Astrocyte (in vitro differentiated cells and primary cell): ENCODE data around the gene KLK1. TPM values are rescaled to one million over a fixed set of nuclear protein-coding genes. Genes with fewer than 3 reads are reported as not detected.

Experiments used
- DNase-seq: peaks from one replicate; pipeline ENCODE4 v3.0.0-alpha.2; 2010; ENCODE audit warnings: low read depth
- FAIRE-seq: peaks from 2 replicates; lab custom pipeline; 2011; peaks lifted over from hg19 to GRCh38; lab: Jason Lieb, UNC
- H2AFZ ChIP-seq: 2 replicates; pipeline ENCODE4 v1.6.0; 2012; ENCODE audit warnings: low read depth, low read length, inconsistent platforms
- H3K27ac ChIP-seq: 2 replicates; pipeline ENCODE4 v1.5.1; 2011; ENCODE audit warnings: low read depth, low read length, inconsistent platforms
- H3K27me3 ChIP-seq: 2 replicates; pipeline ENCODE4 v1.6.0; 2011; ENCODE audit warnings: low read length, inconsistent platforms; ENCODE audit not compliant: insufficient read depth
- H3K36me3 ChIP-seq: 2 replicates; pipeline ENCODE4 v1.5.1; 2011; ENCODE audit warnings: low read length, inconsistent platforms; ENCODE audit not compliant: insufficient read depth
- H3K4me1 ChIP-seq: 2 replicates; pipeline ENCODE4 v1.5.1; 2011; ENCODE audit warnings: low read length, inconsistent platforms; ENCODE audit not compliant: insufficient read depth
- H3K4me2 ChIP-seq: 2 replicates; pipeline ENCODE4 v1.6.0; 2012; ENCODE audit warnings: low read length, inconsistent platforms
- H3K4me3 ChIP-seq: 2 replicates; pipeline ENCODE4 v1.5.1; 2011; ENCODE audit warnings: low read depth, mild to moderate bottlenecking, low read length, inconsistent platforms; ENCODE audit not compliant: insufficient read depth
- H3K79me2 ChIP-seq: 2 replicates; pipeline ENCODE4 v1.6.0; 2012; ENCODE audit warnings: mild to moderate bottlenecking, low read length, inconsistent platforms; ENCODE audit not compliant: insufficient read depth
- H3K9ac ChIP-seq: 2 replicates; pipeline ENCODE4 v1.6.0; 2012; ENCODE audit warnings: mild to moderate bottlenecking, low read length, inconsistent platforms
- H3K9me3 ChIP-seq: 2 replicates; pipeline ENCODE4 v1.5.1; 2012; ENCODE audit warnings: low read depth, mild to moderate bottlenecking, low read length, inconsistent platforms; ENCODE audit not compliant: insufficient read depth
- H4K20me1 ChIP-seq: 2 replicates; pipeline ENCODE4 v1.6.0; 2012; ENCODE audit warnings: low read length, inconsistent platforms; ENCODE audit not compliant: insufficient read depth
- H3K27ac Mint-ChIP-seq: one replicate; pipeline ENCODE4 v1.8.0; 2021; ENCODE audit warnings: mild to moderate bottlenecking, mixed read lengths; ENCODE audit not compliant: unreplicated experiment
- H3K27me3 Mint-ChIP-seq: one replicate; pipeline ENCODE4 v1.8.0; 2021; ENCODE audit warnings: low read depth, mixed read lengths; ENCODE audit not compliant: unreplicated experiment
- H3K36me3 Mint-ChIP-seq: one replicate; pipeline ENCODE4 v1.8.0; 2021; ENCODE audit warnings: low read depth, mixed read lengths; ENCODE audit not compliant: unreplicated experiment
- H3K4me1 Mint-ChIP-seq: one replicate; pipeline ENCODE4 v1.8.0; 2021; ENCODE audit warnings: low read depth, mixed read lengths; ENCODE audit not compliant: unreplicated experiment
- H3K4me3 Mint-ChIP-seq: one replicate; pipeline ENCODE4 v1.8.0; 2021; ENCODE audit warnings: mild to moderate bottlenecking, moderate library complexity, mixed read lengths; ENCODE audit not compliant: unreplicated experiment
- H3K9me3 Mint-ChIP-seq: one replicate; pipeline ENCODE4 v1.8.0; 2021; ENCODE audit warnings: mild to moderate bottlenecking, mixed read lengths; ENCODE audit not compliant: unreplicated experiment
- EZH2 ChIP-seq: IDR thresholded peaks from 2 replicates; pipeline ENCODE4 v1.6.1; 2012; ENCODE audit warnings: mild to moderate bottlenecking, low read length, inconsistent platforms; ENCODE audit not compliant: insufficient read depth
- total RNA-seq: library from RNA; stranded (reverse); gene quantifications from 2 replicates; pipeline ENCODE4 v1.2.1, GENCODE V29; 2021
- TF ChIP-seq, protein P1 (sequence below): IDR thresholded peaks from 2 replicates; pipeline ENCODE4 v1.5.1; 2011; ENCODE audit warnings: low read depth, mild to moderate bottlenecking, inconsistent platforms, low read length, moderate library complexity; ENCODE audit not compliant: insufficient read depth

KLK1 gene
- total RNA-seq, 1 donor from 2014 or later = not detected

DNA sequence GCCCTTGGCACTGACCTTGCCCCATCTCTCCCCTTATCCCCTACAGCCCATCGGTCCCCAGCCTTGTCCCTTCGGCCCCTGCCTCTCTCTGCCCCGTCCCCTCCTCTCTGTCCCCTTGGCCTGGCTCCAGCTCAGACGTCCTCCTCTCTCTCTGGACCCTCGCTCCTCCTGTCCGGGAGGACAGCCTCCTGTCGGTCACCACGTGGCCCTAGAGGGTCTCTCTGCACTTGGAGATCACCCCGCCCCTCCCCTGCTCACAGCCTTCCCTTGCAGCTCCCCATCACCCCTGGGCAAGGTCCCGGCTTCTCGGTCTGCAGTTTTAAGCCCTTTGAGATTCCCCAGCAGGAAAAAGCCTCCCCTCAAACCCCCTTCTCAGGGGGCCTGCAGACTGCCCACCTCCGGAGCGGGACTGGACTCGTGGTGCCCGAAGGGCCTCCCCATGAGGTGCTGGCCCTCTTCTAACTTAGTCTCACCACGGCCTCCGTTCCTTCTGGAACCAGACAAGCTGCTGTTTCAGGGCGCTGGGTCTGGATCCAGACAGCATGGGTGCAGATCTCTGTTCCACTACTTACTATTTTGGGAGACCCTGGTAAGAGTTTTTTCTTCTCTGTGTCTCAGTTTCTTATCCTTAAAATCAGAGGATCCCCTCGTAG lies 13.1 kb upstream of the KLK1 start:
- H3K27ac Mint-ChIP-seq = peak overlapping the region; percentile 28
- H3K27me3 ChIP-seq = no peaks in the 10 kb centered on the region
- peak overlapping the region; percentile 89 for H3K4me2 ChIP-seq
- H3K27me3 Mint-ChIP-seq = peaks cover 50% of the 10 kb centered on the region
- peak overlapping the region; percentile 96 for H2AFZ ChIP-seq
- no peaks in the 10 kb centered on the region for H3K79me2 ChIP-seq
- H3K27ac ChIP-seq = no peak overlapping the region
- H3K9me3 ChIP-seq = no peaks in the 10 kb centered on the region
- no peaks in the 10 kb centered on the region for H3K36me3 ChIP-seq
- H3K36me3 Mint-ChIP-seq = no peaks in the 10 kb centered on the region
- H3K4me3 ChIP-seq = no peak overlapping the region
- TF ChIP-seq, protein P1, sequence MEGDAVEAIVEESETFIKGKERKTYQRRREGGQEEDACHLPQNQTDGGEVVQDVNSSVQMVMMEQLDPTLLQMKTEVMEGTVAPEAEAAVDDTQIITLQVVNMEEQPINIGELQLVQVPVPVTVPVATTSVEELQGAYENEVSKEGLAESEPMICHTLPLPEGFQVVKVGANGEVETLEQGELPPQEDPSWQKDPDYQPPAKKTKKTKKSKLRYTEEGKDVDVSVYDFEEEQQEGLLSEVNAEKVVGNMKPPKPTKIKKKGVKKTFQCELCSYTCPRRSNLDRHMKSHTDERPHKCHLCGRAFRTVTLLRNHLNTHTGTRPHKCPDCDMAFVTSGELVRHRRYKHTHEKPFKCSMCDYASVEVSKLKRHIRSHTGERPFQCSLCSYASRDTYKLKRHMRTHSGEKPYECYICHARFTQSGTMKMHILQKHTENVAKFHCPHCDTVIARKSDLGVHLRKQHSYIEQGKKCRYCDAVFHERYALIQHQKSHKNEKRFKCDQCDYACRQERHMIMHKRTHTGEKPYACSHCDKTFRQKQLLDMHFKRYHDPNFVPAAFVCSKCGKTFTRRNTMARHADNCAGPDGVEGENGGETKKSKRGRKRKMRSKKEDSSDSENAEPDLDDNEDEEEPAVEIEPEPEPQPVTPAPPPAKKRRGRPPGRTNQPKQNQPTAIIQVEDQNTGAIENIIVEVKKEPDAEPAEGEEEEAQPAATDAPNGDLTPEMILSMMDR = no peak
- no peak for TF ChIP-seq EZH2
- H3K4me3 Mint-ChIP-seq = peak overlapping the region; percentile 84
- FAIRE-seq = no peak
- H3K4me1 ChIP-seq = no peaks in the 10 kb centered on the region
- no peak overlapping the region for H3K9ac ChIP-seq
- H3K4me1 Mint-ChIP-seq = no peaks in the 10 kb centered on the region
- no peak for DNase-seq
- H4K20me1 ChIP-seq = no peaks in the 10 kb centered on the region
- H3K9me3 Mint-ChIP-seq = peaks cover 5% of the 10 kb centered on the region

DNA sequence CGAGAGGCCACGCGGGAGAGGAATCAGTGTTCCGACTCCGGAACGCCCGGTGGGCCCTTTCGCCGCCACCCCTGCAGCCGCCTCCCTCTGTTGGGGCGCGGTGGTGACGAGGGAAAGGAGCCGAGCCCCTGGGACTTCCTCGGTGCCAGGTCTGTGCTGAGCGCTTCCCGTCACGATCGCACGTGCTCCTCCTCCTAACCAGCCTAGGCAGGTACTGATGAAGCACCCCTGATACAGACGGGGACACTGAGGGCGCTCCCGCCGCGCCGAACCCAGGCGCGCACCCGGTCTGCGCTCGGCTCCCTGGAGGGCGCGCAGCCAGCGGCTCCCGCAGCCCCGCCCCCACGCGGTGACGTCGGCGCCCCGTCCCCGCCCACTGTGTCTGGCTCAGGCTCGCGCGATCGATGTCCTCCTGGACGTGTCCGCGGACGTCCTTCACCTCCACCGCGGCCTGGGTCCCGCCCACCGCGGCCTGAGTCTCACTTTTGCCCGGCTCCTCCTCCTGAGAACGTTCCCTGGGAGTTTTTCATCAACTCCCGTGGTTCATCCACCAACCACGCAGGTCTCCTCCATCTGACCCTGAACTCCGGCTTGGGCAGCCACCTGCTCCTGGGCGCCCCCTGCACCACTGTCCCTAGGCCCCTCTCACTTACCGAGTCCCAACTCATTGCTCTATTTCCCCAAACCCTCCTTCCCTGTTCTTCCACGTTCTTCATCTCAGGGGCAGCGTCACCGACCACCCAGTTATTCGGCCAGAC lies 12.4 kb upstream of the KLK1 start:
- H3K27me3 ChIP-seq = no peaks in the 10 kb centered on the region
- no peaks in the 10 kb centered on the region for H3K9me3 ChIP-seq
- H3K4me2 ChIP-seq = peak overlapping the region; percentile 89
- peak overlapping the region; percentile 46 for H3K9ac ChIP-seq
- TF ChIP-seq, protein P1 = no peak
- no peak for TF ChIP-seq EZH2
- Mint-ChIP-seq H3K36me3 (no peaks in the 10 kb centered on the region), H3K27ac (no peak overlapping the region), H3K4me3 (peak overlapping the region; percentile 84), H3K27me3 (peaks cover 49% of the 10 kb centered on the region), H3K9me3 (peaks cover 3% of the 10 kb centered on the region), H3K4me1 (no peaks in the 10 kb centered on the region)
- H3K27ac ChIP-seq = no peak overlapping the region
- DNase-seq (peak; percentile 19), FAIRE-seq (no peak)
- H3K4me1 ChIP-seq = no peaks in the 10 kb centered on the region
- no peaks in the 10 kb centered on the region for H4K20me1 ChIP-seq
- H3K79me2 ChIP-seq = no peaks in the 10 kb centered on the region
- peak overlapping the region; percentile 55 for H3K4me3 ChIP-seq
- no peaks in the 10 kb centered on the region for H3K36me3 ChIP-seq
- peak overlapping the region; percentile 96 for H2AFZ ChIP-seq
